HG02973 (cell line): Measurements from ENCODE around the gene ATG4B.
"Not testable (repeated sequence)": the region's sequence is repeated elsewhere in the genome, so short reads cannot be mapped to it uniquely, and the experiment has no call there.

Experiments used
- ATAC-seq: cut with Tn5 transposase; IDR thresholded peaks from one replicate; pipeline ENCODE4 v1.9.1; 2021; ENCODE audit warnings: moderate library complexity; ENCODE audit not compliant: unreplicated experiment

The ATG4B gene

DNA sequence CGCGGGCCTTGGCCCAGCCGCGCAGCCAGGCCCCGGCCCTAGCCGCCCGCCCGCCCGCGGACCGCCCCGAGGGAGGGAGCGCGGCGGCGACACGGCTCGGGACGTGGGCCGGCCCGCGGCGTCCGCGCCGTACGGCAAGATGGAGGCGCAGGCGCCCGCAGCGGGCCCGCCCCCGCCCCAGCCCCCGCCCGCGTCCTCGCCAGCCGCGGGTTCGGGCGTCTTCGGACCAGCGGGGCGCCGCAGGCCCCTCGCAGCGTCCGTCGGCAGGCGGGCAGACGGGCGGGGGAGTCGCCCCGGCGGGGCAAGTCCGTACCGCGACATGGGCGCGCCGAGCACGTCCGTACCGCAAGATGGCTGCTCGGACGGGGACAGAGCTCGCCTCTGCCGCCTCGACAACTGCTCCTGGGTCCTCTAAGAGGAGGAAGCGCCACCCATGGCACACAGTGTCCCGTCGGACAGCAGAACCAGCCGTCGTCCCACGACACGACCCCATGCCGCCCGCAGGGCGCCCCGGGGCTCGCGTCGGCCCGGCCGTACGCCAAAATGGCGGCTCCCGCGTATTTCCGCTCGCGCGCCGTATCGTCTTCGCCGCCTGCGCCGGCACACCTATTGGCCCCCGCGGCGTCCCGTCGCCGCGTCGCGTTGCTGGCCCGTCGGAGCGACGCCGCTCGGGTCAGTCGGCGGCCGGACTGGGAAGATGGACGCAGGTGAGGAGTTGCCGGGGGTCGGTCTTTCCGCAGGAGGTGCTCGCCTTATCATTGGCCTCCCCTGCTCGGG lies at the start of gene ATG4B, which contains the start of gene THAP4:
Gene ATG4B (plus strand): TSS at position 676 of the 777 bp plus-strand sequence. CDS start 22 bp downstream, at position 698.
Gene THAP4 (minus strand): TSS at position 141 of the 777 bp plus-strand sequence. CDS start 141 bp downstream, outside the sequence.
- ATAC-seq, result peak; percentile 56

DNA sequence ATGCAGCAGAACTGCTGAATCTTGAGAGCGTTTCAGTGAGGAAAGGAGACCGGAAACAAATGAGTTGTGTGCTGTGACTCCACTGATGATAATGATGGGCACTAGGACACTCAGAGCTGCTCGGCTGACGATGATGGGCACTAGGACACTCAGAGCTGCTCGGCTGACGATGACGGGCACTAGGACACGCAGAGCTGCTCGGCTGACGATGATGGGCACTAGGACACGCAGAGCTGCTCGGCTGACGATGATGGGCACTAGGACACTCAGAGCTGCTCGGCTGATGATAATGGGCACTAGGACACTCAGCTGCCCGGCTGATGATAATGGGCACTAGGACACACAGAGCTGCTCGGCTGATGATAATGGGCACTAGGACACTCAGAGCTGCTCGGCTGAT lies 47.6 kb upstream of the ATG4B start:
- ATAC-seq, result not testable (repeated sequence)

DNA sequence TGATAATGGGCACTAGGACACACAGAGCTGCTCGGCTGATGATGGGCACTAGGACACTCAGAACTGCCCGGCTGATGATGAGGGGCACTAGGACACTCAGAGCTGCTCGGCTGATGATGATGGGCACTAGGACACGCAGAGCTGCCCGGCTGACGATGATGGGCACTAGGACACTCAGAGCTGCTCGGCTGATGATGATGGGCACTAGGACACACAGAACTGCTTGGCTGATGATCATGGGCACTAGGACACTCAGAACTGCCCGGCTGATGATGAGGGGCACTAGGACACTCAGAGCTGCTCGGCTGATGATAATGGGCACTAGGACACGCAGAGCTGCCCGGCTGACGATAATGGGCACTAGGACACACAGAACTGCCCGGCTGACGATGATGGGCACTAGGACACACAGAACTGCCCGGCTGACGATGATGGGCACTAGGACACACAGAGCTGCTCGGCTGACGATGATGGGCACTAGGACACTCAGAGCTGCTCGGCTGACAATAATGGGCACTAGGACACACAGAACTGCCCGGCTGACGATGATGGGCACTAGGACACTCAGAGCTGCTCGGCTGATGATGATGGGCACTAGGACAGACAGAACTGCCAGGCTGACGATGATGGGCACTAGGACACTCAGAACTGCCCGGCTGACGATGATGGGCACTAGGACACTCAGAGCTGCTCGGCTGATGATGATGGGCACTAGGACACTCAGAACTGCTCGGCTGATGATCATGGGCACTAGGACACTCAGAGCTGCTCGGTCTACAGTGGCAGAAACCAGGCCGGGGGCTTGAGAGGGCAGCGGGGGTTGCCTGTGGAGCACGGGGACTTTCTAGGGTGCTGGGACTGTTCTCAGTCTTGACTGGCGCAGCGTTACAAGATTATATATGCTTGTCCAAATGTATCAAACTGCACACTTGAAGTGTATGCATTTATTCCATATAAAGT lies 46.7 kb upstream of the ATG4B start:
- not testable (repeated sequence) for ATAC-seq

DNA sequence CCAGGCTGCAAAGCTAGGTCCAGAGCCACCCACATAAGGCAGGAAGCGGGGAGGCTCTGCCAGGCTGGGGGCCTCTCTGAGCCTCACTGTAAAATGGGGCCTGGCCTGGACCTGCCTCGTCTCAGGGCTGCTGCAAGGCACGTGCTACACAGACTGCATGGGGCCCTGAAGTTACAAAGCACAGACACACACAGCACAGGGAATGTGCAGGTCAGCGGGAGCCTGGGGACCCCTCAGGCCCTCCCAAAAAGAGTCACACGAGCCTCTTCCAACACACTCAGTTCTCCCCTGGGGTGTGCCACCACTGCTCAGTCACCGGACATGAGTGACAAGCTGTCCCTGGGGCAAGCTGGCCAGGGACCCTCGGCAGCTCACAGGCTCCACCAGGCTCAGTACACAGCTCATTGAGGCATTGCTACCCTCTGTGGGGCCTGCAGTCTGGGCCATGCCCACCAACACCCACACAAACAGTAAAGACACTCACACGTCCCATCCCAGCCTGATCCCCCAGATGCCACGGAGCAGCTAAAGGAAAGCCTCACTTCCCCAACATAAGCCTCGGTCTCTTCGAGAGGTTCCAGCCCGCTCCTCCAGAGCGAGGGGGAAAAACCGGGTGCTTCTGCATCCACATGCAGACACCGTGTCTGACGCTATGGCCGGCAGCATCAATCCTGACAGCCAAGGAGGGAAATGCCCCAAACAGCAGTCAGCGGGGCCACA lies 45.2 kb upstream of the ATG4B start:
- ATAC-seq, result no peak

DNA sequence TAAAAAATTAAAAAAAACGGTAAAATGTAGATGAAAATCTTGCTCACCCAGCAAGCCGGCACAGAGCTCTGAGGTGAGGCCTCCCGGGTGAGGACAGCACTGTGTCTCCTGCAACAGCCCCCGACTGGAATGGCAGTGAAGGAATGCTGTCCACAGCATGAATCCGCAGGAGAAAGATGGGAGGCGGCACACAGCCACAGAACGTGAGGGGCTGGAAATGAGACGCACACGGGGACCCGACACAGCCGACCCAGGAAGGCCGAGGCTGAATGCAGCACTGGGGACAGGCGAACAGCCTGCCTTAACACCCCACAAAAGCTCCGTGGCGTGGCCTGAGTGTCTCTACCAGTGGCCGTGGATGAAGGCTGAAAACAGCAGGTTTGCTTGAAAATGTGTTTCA lies 44.2 kb upstream of the ATG4B start:
- ATAC-seq, result no peak

DNA sequence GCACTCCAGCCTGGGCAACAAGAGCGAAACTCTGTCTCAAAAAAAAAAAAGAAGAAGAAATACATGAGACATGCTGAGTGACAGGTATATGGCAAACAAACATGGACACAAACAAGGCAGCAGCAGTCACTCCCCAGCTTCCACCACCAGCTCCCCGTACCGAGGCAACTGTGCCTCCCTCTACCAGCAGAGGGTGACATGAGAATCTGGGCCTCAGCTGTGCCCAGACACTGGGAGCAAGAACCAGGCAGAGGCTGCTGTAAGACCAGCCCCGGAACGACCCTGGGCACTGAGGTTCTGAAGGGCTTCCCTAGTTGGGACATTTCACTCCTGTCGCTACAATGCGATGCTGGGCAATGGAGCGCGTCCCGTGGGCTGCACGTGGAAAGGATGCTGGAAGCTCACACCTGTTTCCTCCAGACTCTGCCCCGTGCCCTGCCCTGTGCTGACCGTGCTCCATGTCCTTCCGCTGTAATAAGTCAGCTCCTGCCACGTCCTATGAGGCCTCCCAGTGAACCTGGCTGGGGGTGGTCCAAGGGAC lies 41.8 kb upstream of the ATG4B start:
- ATAC-seq, result no peak

DNA sequence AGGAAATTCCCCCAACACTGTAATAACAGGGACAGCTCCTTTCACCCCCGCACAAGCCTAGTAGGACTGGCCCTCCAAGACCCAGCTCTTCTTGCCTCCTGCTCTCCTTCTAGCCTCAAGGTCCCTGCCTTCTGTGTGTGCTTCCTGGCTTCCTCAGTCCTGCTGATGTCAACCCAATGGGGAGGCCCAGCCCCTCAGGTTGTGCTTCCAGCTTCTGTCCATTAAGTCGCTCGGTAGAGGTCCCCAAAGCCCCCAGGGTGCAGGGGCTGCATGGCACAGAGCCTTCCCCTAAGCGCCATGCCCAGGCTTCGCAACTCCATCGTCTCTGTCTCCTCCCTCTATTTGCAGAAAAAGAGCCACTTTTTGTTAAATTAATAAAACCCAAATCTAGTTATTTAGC lies 39.9 kb upstream of the ATG4B start:
- ATAC-seq, result no peak

DNA sequence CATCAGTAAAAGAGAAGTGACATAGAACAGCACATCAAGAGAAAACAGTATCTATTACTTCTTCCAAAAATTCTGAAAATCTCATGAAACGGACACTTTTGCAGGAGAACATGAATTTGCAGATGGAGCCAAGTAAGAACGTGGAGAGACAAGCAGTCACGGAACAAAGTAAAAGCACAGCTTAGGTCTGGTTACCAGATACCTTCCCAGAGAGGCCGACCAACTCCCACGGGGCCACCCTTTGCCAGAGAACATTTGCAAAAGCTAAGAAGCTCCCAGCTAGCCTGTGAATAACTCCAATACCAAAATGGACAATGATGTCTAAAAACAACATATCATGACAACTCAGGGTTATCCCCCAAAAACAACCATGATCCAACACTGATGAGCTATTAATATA lies 39.4 kb upstream of the ATG4B start:
- no peak for ATAC-seq

DNA sequence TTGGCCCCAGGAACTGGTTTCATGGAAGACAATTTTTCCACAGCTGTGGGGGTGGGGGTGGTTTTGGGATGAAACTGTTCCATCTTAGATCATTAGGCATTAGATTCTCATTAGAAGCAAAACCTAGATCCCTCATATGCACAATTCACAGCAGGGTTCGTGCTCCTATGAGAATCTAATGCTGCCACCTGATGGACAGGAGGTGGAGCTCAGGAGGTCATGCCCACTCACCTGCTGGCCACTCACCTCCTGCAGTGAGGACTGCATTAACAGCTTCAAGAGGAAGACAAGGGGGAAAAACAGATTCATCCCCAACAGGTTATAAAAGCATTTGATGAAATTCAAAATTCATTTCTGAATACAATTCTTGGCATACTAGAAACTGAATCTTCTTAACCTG lies 39.0 kb upstream of the ATG4B start:
- no peak for ATAC-seq

DNA sequence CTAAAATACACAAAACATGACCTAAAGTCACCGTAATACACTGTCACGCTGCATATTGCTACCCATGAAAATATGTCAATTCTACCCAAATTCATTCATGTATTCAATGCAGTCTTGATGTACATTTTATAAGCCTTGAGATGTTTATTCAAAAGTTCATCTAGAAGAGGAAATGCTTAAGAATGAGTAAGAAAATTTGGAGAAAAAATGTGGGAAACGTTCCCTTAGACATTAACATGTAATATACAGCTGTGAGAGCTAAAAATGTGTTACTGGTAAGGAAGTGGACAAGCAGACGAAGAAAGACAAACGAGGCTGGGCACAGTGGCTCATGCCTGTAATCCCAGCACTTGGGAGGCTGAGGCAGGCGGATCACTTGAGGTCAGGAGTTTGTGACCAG lies 37.9 kb upstream of the ATG4B start:
- no peak for ATAC-seq

DNA sequence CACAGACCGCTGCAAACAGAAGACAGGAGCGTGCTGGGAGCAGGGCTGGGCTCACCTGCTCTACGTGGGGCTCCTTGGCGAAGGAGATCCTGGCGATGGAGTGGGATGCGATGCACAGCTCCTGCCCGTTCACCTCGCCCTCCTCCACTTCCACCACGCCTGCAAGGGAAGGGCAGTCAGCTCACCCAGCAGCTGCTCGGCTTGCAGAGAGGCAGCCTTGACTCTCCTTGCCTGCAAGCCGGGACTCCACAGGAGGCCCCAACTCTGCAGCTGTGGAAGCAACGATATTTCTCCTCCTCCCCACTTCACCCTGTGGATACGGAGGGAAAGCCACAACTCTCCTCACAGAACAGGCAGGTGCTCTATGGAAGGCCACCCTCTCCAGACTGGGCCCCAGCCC lies 35.7 kb upstream of the ATG4B start:
- ATAC-seq, result no peak

DNA sequence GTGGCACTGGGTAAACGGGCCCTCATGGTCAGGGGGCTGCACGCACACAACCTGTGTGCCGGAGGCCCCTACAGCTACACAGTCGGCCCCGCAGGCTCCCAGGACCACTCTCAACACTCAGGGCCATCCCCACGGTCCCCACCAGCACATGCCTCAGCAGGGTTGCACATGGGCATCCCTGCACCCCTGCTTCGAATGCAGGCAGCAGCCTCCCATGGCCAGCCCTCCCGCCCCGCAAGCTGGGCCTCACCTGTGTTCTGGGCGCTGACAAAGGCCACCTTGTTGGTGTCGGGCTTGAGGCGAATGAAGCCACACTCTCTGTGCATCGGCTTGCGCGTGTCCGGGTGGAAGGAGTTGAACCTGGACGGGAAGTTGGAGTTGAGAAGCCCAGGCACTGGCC lies 34.8 kb upstream of the ATG4B start:
- no peak for ATAC-seq

DNA sequence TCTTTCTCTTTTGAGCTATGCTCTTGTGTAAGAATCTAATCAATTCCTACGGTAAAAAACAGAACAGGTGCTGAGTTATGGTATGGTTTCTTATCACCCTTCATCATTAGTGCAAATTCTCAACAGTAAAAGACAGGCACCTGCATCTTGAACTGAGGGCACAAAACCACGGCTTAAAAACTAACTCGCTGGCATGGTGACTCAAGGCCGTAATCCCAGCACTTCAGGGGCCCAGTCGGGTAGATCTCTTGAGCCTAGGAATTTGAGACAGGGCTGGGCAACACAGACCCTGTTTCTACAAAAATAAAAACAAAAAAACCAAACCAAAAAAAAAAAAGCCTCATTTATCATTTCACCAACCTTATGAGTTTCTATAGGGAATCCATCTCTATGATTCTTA lies 33.8 kb upstream of the ATG4B start:
- no peak for ATAC-seq

DNA sequence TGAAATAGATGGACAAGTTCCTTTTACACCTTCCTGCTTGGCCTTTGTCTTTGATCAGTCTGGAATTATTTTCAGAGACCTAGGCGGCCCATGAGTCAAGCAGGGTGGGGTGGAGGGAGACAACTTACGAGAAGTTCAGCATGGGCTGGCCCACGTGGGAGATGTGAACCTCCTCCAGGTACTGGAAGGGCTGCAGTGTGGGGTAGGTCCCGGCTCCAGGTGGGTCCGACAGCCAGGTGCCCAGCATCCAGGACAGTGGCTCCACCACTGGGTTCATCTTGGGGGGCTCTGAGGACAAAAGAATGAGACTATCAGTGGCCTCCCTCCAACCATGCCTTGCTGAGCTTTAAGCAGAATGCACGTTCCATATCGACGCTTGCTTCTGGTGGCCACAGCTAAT lies 31.3 kb upstream of the ATG4B start:
- no peak for ATAC-seq

DNA sequence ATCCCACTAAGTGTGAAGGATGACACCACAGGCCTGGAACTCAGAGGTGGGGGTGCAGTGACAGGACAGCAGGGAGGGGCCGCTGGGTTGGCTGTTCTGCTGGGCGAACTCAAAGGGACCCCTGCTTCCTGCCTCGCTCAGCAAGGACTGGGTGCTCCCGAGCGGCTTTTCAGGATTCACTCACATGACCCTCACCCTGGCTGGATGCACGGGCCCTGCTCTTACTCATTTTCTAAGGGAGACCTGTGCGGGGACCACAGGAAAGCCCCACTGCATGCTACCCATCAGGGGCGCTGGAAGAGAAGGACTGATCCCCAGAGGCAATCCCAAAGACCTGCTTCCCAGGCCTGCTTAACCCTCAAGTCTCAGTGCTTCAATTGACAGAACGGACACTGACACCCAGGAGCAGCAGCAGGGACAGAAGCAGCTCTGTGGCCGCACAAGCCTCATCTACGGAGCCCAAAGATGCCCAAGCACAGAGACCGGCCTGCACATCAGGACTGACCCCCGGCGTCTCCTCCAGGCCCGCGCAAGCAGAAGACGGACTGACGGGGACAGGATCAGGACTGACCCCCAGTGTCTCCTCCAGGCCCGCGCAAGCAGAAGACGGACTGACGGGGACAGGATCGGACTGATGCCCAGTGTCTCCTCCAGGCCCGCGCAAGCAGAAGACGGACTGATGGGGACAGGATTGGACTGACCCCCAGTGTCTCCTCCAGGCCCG lies 30.2 kb upstream of the ATG4B start:
- no peak for ATAC-seq

DNA sequence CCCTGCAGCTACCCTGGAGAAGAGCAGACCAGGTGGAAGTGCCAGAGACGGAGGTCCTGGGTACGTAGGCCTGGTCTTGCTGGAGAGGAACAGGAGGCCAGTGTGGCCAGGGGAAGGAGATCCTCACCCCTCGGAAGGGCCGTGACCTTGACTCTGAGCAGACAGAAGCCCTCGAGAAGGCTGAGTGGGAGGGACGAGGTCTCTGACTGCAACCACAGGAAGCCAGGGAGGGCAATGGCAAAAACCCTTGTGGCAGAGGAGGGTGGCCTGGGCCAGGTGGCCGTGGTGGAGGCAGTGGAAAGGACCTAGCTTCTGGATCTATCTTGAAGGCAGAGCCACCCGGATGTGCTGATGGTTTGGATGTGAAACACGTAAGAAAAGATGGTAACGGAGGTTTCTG lies 28.6 kb upstream of the ATG4B start:
- no peak for ATAC-seq

DNA sequence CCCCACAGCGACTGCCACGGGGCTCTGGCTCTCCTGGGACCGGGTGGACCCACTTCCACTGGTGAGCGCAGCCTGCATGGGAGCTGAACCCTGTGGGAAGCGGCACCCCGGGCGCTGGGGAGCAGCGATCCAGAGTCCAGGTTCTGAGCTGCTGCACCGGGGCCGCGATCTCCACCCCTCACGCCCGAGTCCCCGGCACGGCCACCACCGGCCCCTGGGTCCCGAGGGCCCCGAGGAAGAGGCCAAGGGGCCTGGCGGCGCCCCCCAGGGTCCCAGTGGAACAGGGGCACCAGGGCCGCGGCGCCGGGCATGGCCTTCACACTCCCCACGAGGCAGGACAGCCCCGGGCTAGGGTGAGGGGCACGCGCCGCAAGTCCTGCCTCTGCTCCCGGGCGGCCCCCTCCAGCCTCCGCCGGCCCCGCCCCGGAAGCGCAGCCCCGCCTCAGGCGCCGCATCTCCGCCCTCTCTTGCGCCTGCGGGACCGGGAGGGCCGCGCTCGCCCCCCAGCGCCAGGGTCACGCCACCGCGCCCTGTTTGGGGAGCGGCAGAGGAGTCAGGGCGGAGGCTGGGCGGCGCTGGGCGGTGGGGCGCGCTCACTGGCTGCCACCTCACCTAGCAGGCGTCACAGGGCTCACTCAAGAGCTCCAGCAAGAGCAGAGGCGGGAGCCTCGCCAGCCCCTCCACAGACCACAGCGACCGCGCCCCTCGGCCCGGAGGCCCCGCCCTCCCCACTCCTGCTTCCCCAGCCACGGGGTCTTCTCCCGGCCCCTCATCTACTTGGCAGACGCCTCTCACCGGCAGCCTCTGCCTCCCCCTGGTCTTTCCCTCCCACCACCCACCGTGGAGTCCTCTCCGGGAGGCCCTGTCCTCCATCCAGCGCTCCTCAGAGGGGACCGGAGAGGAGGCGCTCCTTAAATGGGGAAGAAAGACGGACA lies 27.4 kb upstream of the ATG4B start:
- ATAC-seq, result peak; percentile 97

DNA sequence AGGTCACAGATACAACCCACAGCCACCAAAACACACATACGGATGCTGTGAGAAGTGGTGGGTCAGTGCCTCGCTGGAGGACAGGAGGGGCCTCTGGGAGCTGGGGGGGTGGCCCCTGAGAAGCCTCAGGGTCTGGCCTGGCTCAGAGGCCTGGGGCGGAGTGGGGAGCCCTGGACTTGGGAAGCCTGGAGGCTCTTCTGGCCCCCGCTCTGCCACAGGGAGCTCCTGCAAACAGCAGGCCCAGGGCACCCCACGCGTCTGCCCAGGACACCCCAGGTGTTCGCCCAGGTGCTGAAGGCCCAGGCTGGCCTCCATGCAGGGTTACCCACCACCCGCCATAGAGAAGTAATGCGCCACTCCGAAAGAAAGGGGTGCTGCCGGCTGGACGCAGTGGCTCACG lies 26.4 kb upstream of the ATG4B start:
- no peak for ATAC-seq
